ENCODE data around the gene NR6A1. TPM values are rescaled to one million over a fixed set of nuclear protein-coding genes. Genes with fewer than 3 reads are reported as not detected.
"Not testable (repeated sequence)": the region's sequence is repeated elsewhere in the genome, so short reads cannot be mapped to it uniquely, and the experiment has no call there.

Gene NR6A1
- polyA plus RNA-seq, 1 experiment, result 0.25 TPM

DNA sequence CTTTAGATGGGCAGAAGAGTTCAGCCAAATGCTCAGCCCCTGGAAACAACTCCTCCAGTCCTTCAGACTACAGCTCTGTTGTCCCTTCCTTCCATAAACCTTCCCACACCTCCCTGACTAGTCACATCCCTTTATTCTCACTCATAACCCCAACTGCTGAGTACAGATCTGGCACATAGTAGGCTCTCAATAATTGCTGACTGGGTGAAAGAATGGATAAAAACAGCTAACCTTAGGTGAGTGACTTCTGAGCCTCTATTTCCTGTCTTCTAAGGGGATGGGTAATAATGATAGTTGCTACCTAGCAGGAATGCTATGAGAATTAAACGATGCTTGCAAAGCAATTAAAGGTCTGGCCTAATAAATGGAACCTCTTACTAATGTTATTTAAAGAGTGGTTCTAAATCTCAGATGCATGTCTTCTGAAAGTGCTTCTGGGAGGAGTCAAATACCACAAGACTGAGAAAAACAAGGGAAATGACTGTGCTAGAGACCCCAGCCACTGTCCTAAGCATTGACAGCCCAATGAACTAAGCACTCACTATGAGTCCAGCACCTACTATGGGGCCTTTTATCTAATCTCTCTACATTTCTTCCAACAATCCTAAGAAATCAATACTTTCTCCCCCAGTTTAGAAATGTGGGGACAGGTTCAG lies 2.5 kb upstream of the NR6A1 start:
- DNase-seq (ENCODE audit: low read depth), result no peak
- POLR2A ChIA-PET, result interaction anchor here (0.6 kb wide), 1 partner anchor 583 kb away, joined by 9 read pairs; no protein-coding TSS in a partner anchor
- CTCF ChIA-PET, result interaction anchor here (0.8 to 16.5 kb wide), 17 partner anchors 8 to 603 kb away, joined by 3 to 1161 read pairs (median 7); partner anchors contain the start of genes ARPC5L, RPL35 and WDR38

DNA sequence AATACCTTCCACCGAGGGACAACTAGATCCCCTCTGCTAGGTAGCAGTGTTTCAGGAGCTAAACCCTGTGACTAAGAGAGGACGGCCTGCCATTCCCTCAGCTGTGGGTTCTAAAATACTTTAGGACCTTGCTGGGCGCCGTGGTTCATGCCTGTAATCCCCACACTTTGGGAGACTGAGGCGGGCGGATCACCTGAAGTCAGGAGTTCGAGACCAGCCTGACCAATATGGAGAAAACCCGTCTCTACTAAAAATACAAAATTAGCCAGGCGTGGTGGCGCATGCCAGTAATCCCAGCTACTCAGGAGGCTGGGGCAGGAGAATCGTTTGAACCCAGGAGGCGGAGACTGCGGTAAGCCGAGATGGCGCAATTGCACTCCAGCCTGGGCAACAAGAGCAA lies 1.8 kb upstream of the NR6A1 start:
- H3K4me3 ChIP-seq (ENCODE audit: low read depth, low read length); POLR2A ChIA-PET; DNase-seq (ENCODE audit: low read depth); H3K36me3 ChIP-seq (ENCODE audit: control insufficient read depth, insufficient read depth, low read length): not testable (repeated sequence)
- CTCF ChIA-PET, result interaction anchor here (0.8 to 16.5 kb wide), 16 partner anchors 12 to 604 kb away, joined by 3 to 1161 read pairs (median 6); partner anchors contain the start of genes ARPC5L, RPL35 and WDR38
- peaks cover 20% of the 10 kb centered on the region for H3K27me3 ChIP-seq (ENCODE audit: control insufficient read depth, insufficient read depth, low read length)

More for the DNA sequence above, 2.5 kb upstream of the NR6A1 start:
- H3K4me3 ChIP-seq (ENCODE audit: low read depth, low read length), result no peak overlapping the region
- peaks cover 18% of the 10 kb centered on the region for H3K27me3 ChIP-seq (ENCODE audit: control insufficient read depth, insufficient read depth, low read length)
- no peaks in the 10 kb centered on the region for H3K36me3 ChIP-seq (ENCODE audit: control insufficient read depth, insufficient read depth, low read length)
- TF ChIP-seq, protein P1, sequence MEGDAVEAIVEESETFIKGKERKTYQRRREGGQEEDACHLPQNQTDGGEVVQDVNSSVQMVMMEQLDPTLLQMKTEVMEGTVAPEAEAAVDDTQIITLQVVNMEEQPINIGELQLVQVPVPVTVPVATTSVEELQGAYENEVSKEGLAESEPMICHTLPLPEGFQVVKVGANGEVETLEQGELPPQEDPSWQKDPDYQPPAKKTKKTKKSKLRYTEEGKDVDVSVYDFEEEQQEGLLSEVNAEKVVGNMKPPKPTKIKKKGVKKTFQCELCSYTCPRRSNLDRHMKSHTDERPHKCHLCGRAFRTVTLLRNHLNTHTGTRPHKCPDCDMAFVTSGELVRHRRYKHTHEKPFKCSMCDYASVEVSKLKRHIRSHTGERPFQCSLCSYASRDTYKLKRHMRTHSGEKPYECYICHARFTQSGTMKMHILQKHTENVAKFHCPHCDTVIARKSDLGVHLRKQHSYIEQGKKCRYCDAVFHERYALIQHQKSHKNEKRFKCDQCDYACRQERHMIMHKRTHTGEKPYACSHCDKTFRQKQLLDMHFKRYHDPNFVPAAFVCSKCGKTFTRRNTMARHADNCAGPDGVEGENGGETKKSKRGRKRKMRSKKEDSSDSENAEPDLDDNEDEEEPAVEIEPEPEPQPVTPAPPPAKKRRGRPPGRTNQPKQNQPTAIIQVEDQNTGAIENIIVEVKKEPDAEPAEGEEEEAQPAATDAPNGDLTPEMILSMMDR (IDR thresholded peaks at IDR 0.05; ENCODE audit: insufficient read depth, low read depth, low read length), result no peak

DNA sequence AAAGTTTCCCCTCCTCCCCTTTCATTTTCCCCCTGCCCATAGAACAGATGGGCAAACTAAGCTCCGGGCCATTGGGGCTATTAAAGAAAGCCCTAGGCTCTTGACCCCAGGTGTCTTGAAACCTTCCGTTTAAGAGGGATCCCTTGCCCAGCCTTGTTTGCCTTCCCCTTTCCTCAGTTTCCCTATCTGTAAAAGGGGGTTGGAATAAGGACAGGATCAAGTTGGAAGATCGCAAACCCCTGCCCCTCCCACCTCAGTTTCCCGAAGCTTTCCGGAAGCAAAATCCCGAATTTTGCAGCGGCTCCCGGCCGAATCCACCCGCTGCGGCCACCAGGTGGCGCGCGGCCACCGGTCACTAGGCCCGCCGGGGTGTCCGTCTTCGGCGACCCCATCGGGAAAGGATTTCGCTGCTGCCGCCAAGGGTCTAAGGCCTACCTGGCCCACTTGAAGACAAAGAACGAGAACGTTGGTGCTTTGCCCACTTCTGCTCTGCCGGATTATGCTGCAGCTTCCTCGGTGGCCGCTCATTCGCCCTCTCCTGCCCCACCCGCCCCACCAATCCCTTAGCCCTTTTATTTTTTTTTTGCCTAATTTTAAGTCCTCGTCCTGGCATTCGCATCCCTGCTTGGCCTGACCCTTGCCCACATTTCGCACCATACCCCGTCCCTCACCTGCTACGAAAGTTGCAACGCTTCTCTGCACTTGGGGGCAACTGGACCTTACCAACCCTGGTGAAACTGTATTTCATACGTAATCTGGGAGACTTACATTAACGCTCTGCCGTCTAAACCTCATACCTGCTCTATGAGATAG lies 962 bp upstream of the NR6A1 start:
- no peak for DNase-seq (ENCODE audit: low read depth)
- ChIA-PET POLR2A (interaction anchor here (0.5 kb wide), 1 partner anchor 89 kb away, joined by 3 read pairs; no protein-coding TSS in a partner anchor), CTCF (interaction anchor here (0.7 to 16.5 kb wide), 31 partner anchors 8 to 614 kb away, joined by 3 to 1161 read pairs (median 4); partner anchors contain the start of genes ARPC5L, RPL35 and WDR38)
- peaks cover 22% of the 10 kb centered on the region for H3K27me3 ChIP-seq (ENCODE audit: control insufficient read depth, insufficient read depth, low read length)
- H3K4me3 ChIP-seq (ENCODE audit: low read depth, low read length), result peak overlapping the region; percentile 35
- no peaks in the 10 kb centered on the region for H3K36me3 ChIP-seq (ENCODE audit: control insufficient read depth, insufficient read depth, low read length)
- TF ChIP-seq, protein P1 (IDR thresholded peaks at IDR 0.05; ENCODE audit: insufficient read depth, low read depth, low read length), result peak; percentile 96

DNA sequence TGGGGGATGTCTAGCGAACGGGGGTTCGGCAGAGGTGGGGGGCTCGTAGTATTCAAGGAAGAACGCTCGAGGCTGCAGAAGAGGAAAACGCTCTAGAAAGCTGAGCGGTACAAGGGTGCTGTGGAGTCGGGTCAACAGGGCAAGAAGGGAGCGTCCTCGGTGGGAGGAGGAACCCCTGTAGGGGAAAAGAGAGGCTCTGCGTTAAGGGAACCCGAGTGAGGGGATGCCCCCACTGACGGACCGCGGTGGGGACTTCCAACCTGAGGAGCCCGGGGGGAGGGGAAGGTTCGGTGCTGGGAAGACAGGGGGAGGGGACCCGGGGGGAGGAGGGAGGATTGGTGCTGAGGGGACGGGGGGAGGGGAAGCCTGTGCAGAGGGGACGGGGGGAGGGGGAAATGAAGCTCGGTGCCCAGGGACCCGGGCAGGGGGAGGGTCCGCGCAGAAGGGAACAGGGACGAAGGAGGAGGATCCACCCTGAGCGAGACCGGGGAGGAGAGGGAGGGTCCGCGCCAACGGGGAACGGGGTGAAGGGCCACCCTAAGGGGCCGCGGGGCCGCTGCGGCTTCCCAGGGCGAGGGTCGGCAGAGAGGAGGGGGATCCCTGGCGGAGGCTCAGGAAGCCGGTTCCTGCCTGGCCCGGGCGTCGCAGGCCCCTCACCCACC lies 621 bp downstream of the NR6A1 start:
- no peak for DNase-seq (ENCODE audit: low read depth)
- ChIA-PET CTCF (interaction anchor here (0.5 to 16.5 kb wide), 19 partner anchors 9 to 602 kb away, joined by 3 to 1161 read pairs (median 5); partner anchors contain the start of genes ARPC5L, RPL35 and WDR38), POLR2A (no interaction called here)
- no peaks in the 10 kb centered on the region for H3K36me3 ChIP-seq (ENCODE audit: control insufficient read depth, insufficient read depth, low read length)
- TF ChIP-seq, protein P1 (IDR thresholded peaks at IDR 0.05; ENCODE audit: insufficient read depth, low read depth, low read length), result no peak
- H3K4me3 ChIP-seq (ENCODE audit: low read depth, low read length), result peak overlapping the region; percentile 60
- H3K27me3 ChIP-seq (ENCODE audit: control insufficient read depth, insufficient read depth, low read length), result peaks cover 28% of the 10 kb centered on the region

DNA sequence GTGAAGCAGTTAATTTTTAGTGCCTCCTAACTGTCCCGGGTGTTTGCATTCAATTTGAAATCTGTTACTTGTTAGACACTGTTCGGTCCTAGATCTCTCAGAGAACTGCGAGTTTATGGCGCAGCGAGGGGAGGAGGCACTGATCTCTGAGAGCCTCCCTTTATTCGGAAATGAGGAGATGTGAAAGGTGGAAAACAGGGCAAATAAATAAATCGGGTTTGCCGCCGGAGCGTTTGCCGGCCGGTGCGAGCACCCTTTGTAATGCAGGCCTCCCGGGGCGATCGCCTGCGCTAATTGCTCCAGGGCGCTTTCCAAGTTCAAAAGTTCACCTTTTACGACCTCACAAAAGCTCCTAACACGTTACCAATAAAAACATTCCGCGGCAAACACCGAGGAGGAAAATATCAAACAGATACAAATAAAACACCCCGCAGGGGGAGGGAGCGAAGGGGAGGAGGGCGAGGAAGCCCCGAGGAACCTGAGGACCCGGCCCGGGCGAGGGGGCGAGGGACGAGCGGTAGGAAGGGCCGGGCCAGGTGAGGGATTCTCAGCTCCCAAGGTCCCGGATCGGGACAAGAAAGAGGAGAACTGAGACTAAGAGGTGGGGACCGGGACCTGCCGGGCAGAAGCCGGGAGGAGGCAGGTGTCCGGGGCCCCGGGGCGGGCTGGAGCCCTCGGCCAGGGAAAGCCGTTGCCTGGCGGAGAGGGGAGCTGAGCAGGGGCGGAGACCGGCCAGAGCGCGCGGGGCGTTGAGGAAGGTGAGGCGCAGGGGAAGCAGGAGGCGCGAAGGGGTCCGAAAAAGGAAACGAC lies 1.4 kb downstream of the NR6A1 start:
- TF ChIP-seq, protein P1 (IDR thresholded peaks at IDR 0.05; ENCODE audit: insufficient read depth, low read depth, low read length), result no peak
- POLR2A ChIA-PET, result no interaction called here
- DNase-seq (ENCODE audit: low read depth), result no peak
- CTCF ChIA-PET, result interaction anchor here (0.6 to 16.5 kb wide), 12 partner anchors 9 to 603 kb away, joined by 3 to 1161 read pairs (median 3); partner anchors contain the start of genes ARPC5L, RPL35 and WDR38
- H3K27me3 ChIP-seq (ENCODE audit: control insufficient read depth, insufficient read depth, low read length), result peaks cover 30% of the 10 kb centered on the region
- no peaks in the 10 kb centered on the region for H3K36me3 ChIP-seq (ENCODE audit: control insufficient read depth, insufficient read depth, low read length)
- H3K4me3 ChIP-seq (ENCODE audit: low read depth, low read length), result peak overlapping the region; percentile 60; the same call in 1 of the 2 replicates

Measured in BJ (cell line).